GM12878 (cell line): Measurements from ENCODE around the gene TEX30. TPM values are rescaled to one million over a fixed set of nuclear protein-coding genes. Genes with fewer than 3 reads are reported as not detected.

Experiments
- ATAC-seq: fragments of 200-7000 bp; cut with Tn5 transposase; 3 replicates; pipeline ENCODE4 v1.9.1; 2020; ENCODE audit warnings: mild to moderate bottlenecking, moderate library complexity
- BruUV-seq: library from RNA; stranded (reverse); fragments of 400-500 nt; replicated peaks from 2 replicates; lab custom pipeline; 2021; lab: Mats Ljungman, UMichigan
- CTCF ChIA-PET: fragments of 300-600 bp; sonication (Branson Sonifier 250); formaldehyde crosslinking; extraction: SDS; loops from one replicate; lab custom pipeline; 2021; ENCODE audit warnings: inconsistent platforms; lab: Yijun Ruan, JAX
- POLR2A ChIA-PET: fragments of 350-600 bp; formaldehyde crosslinking; extraction: SDS; loops from one replicate; lab custom pipeline; 2021; ENCODE audit warnings: inconsistent platforms; lab: Charles Lee
- RAD21 ChIA-PET: fragments of 300-600 bp; sonication (Branson Sonifier 250); formaldehyde crosslinking; loops from one replicate; lab custom pipeline; 2023; ENCODE audit warnings: antibody characterized with exemption; ENCODE audit not compliant: unreplicated experiment; lab: Charles Lee
- SMC1A ChIA-PET: fragments of 300-600 bp; sonication (Branson Sonifier 250); formaldehyde crosslinking; loops from one replicate; lab custom pipeline; 2023; ENCODE audit not compliant: unreplicated experiment, uncharacterized antibody; lab: Charles Lee
- DNase-seq: peaks from one replicate; pipeline ENCODE4 v3.0.0-alpha.2; 2011; ENCODE audit warnings: low read depth, low spot score
- FAIRE-seq: peaks from 3 replicates; lab custom pipeline; 2011; peaks lifted over from hg19 to GRCh38; lab: Jason Lieb, UNC
- H2AFZ ChIP-seq: 2 replicates; pipeline ENCODE4 v1.6.0; 2011; ENCODE audit warnings: low read depth, low read length, control low read depth; ENCODE audit not compliant: control insufficient read depth
- H3K27ac ChIP-seq: 2 replicates; pipeline ENCODE4 v1.5.1; 2011; ENCODE audit warnings: control low read depth; ENCODE audit not compliant: control insufficient read depth, insufficient read depth
- H3K27me3 ChIP-seq, 2 experiments: replicated peaks in 1 of 2; 2 replicates each; pipeline versions ENCODE4 v1.6.0 to v1.6.1; 2011; ENCODE audit warnings: low read length in 1 of 2; ENCODE audit not compliant: control insufficient read depth in 2 of 2, insufficient read depth in 2 of 2
- H3K36me3 ChIP-seq, 2 experiments: 2 replicates each; pipeline ENCODE4 v1.5.1; 2011; ENCODE audit warnings: low read length in 1 of 2; ENCODE audit not compliant: control insufficient read depth in 2 of 2, insufficient read depth in 2 of 2
- H3K4me1 ChIP-seq: 2 replicates; pipeline ENCODE4 v1.6.1; 2011; ENCODE audit warnings: mild to moderate bottlenecking, low read length, moderate library complexity, mixed read lengths; ENCODE audit not compliant: control insufficient read depth, insufficient read depth
- H3K4me2 ChIP-seq: 2 replicates; pipeline ENCODE4 v1.6.0; 2011; ENCODE audit warnings: control low read depth; ENCODE audit not compliant: control insufficient read depth, insufficient read depth
- H3K4me3 ChIP-seq: fragments of 200-600 bp; sonication (generic); 2 replicates; pipeline ENCODE4 v1.5.1; 2016
- H3K79me2 ChIP-seq: 2 replicates; pipeline ENCODE4 v1.6.0; 2011; ENCODE audit warnings: low read length; ENCODE audit not compliant: control insufficient read depth, insufficient read depth
- H3K9ac ChIP-seq: 2 replicates; pipeline ENCODE4 v1.8.0; 2011; ENCODE audit warnings: low read length, control low read depth, mixed read lengths; ENCODE audit not compliant: control insufficient read depth, insufficient read depth
- H3K9me3 ChIP-seq: replicated peaks from 3 replicates; pipeline ENCODE4 v1.5.1; 2011; ENCODE audit warnings: mild to moderate bottlenecking, low read length; ENCODE audit not compliant: control insufficient read depth, insufficient read depth
- H4K20me1 ChIP-seq: 2 replicates; pipeline ENCODE4 v1.6.0; 2011; ENCODE audit not compliant: control insufficient read depth, insufficient read depth
- CREM ChIP-seq: IDR thresholded peaks from 2 replicates; pipeline ENCODE4 v1.6.1; 2014; ENCODE audit warnings: antibody characterized with exemption, low read depth
- CTCF ChIP-seq, 3 experiments: IDR thresholded peaks in 2 of 3; conservative IDR thresholded peaks in 1 of 3; 2 replicates each; pipeline ENCODE4 v1.5.1; 2011; ENCODE audit warnings: low read depth in 3 of 3, low read length in 3 of 3, mild to moderate bottlenecking in 3 of 3, control low read depth in 2 of 3, moderate library complexity in 2 of 3, inconsistent platforms in 1 of 3, mixed read lengths in 1 of 3; ENCODE audit not compliant: control insufficient read depth in 2 of 3, insufficient read depth in 1 of 3; ENCODE audit errors: extremely low read depth in 1 of 3
- EP300 ChIP-seq, 2 experiments: fragments of 150-350 bp in 1 of 2; IDR thresholded peaks; 2 replicates each; pipeline ENCODE4 v1.6.1; 2011 to 2012; ENCODE audit warnings: low read depth in 2 of 2, low read length in 2 of 2, borderline replicate concordance in 1 of 2, improper control_type of control experiment in 1 of 2, inconsistent platforms in 1 of 2; ENCODE audit not compliant: control insufficient read depth in 1 of 2
- MXI1 ChIP-seq: fragments of 150-350 bp; IDR thresholded peaks from 2 replicates; pipeline ENCODE4 v1.6.1; 2011; ENCODE audit warnings: low read depth, mild to moderate bottlenecking, inconsistent platforms, low read length, improper control_type of control experiment
- STAT3 ChIP-seq: IDR thresholded peaks from 2 replicates; pipeline ENCODE4 v1.6.1; 2011; ENCODE audit warnings: low read depth, low read length, improper control_type of control experiment
- ZNF687 ChIP-seq: fragments of 450-650 bp; IDR thresholded peaks from 2 replicates; pipeline ENCODE4 v1.6.1; 2017; ENCODE audit warnings: mild to moderate bottlenecking, moderate library complexity
- WGBS: methylation state at CpG from one replicate; pipeline ENCODE4 v1.1.6; 2016; ENCODE audit warnings: low lambda C conversion rate; ENCODE audit not compliant: insufficient replicate concordance, insufficient coverage; ENCODE audit errors: missing lambda C conversion rate; 5-methylcytosine and 5-hydroxymethylcytosine counted together
- in situ Hi-C: fragments of 300-500 bp; cut with MboI; formaldehyde crosslinking; loops from 9 replicates; pipeline ENCODE4 v1.14.3; 2018; ENCODE audit warnings: mixed read lengths
- intact Hi-C: fragments of 100-400 bp; cut with micrococcal nuclease; formaldehyde crosslinking; loops from one replicate; pipeline ENCODE4 v1.14.2; 2022; ENCODE audit not compliant: unreplicated experiment
- polyA plus RNA-seq, 11 experiments: library from polyadenylated mRNA; depleted of rRNA in 4 of 11; unstranded in 6 of 11; stranded (reverse) in 5 of 11; fragments of >200 nt; fragmentation: Nextera tagmentation in 4 of 11; fragmentation: Illumina TruSeq in 1 of 11; extraction: Ambion mirVana in 4 of 11; extraction: Trizol in 1 of 11; gene quantifications; 1 replicate in 1 of 11; 2 replicates in 10 of 11; pipeline versions ENCODE4 v1.2.1 to v1.2.3, GENCODE V29; 2011 to 2016; ENCODE audit warnings: inconsistent platforms in 2 of 11, missing spikeins in 2 of 11, low read depth in 1 of 11
- total RNA-seq, 4 experiments: library from RNA; depleted of rRNA in 3 of 4; stranded (reverse); fragments of >200 nt in 3 of 4; fragmentation: Illumina TruSeq in 1 of 4; extraction: Trizol in 1 of 4; gene quantifications; 2 replicates each; pipeline versions ENCODE4 v1.2.1 to v1.2.3, GENCODE V29; 2013 to 2021
- TF ChIP-seq, protein P1 (sequence below): fragments of 450-650 bp; IDR thresholded peaks from 2 replicates; pipeline ENCODE4 v1.6.1; 2017; ENCODE audit warnings: antibody characterized with exemption, mild to moderate bottlenecking, moderate library complexity

The TEX30 gene
- total and polyA plus RNA-seq, 10 of the 15 experiments (the other 5 are each of a cell fraction or from before 2014, with no cell fraction given) = 19.7 to 114 (median 25.0) TPM

DNA sequence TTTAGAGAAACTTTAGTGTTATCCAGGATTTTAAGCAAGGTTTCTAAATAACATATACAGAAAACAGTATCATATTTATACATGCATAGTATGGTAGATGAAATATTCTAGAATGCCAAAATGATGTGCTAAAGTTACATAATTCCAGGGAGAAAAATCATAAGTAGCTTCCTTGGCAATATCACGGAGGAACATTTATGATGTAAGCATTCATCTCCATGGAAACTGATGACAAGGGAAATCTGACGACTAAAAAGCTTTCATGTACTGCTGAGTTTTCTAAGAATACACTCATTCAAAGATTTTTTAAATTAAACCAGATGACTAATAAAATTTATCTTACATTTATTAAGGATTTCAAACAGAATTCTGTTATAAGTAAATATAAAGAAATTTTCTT lies 4.7 kb downstream of the TEX30 start (continued):
- TF ChIP-seq CTCF (IDR thresholded peaks at IDR 0.05 in 2 of 3, conservative IDR thresholded peaks at IDR 0.05 in 1 of 3; ENCODE audit: control insufficient read depth in 2 of 3, extremely low read depth in 1 of 3, insufficient read depth in 1 of 3, low read depth in 3 of 3, low read length in 3 of 3) = no peak

- Histone ChIP-seq H3K9ac (no peak overlapping the region), H3K4me2 (no peak overlapping the region), H3K4me1 (no peaks in the 10 kb centered on the region), H2AFZ (no peak overlapping the region), H3K79me2 (no peaks in the 10 kb centered on the region), H3K4me3 (no peak overlapping the region), H3K27ac (no peak overlapping the region), H3K27me3 (no peaks in the 10 kb centered on the region), H3K36me3 (no peaks in the 10 kb centered on the region), H3K9me3 (no peaks in the 10 kb centered on the region), H4K20me1 (no peaks in the 10 kb centered on the region)
- CTCF ChIA-PET = no interaction called here
- RAD21 ChIA-PET = no interaction called here
- SMC1A ChIA-PET = no interaction called here
- ATAC-seq (no peak), FAIRE-seq (no peak), DNase-seq (no peak)
- intact Hi-C loops (no loop called here), in situ Hi-C loops (no loop called here)
- WGBS = 0% methylated on average over 1 of the region's 1 CpG
- TF ChIP-seq, protein P1, sequence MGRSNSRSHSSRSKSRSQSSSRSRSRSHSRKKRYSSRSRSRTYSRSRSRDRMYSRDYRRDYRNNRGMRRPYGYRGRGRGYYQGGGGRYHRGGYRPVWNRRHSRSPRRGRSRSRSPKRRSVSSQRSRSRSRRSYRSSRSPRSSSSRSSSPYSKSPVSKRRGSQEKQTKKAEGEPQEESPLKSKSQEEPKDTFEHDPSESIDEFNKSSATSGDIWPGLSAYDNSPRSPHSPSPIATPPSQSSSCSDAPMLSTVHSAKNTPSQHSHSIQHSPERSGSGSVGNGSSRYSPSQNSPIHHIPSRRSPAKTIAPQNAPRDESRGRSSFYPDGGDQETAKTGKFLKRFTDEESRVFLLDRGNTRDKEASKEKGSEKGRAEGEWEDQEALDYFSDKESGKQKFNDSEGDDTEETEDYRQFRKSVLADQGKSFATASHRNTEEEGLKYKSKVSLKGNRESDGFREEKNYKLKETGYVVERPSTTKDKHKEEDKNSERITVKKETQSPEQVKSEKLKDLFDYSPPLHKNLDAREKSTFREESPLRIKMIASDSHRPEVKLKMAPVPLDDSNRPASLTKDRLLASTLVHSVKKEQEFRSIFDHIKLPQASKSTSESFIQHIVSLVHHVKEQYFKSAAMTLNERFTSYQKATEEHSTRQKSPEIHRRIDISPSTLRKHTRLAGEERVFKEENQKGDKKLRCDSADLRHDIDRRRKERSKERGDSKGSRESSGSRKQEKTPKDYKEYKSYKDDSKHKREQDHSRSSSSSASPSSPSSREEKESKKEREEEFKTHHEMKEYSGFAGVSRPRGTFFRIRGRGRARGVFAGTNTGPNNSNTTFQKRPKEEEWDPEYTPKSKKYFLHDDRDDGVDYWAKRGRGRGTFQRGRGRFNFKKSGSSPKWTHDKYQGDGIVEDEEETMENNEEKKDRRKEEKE = no peak
- TF ChIP-seq CREM (no peak), STAT3 (no peak), ZNF687 (no peak), MXI1 (no peak), EP300 (IDR thresholded peaks at IDR 0.05; ENCODE audit: borderline replicate concordance in 1 of 2, control insufficient read depth in 1 of 2, low read depth in 2 of 2, low read length in 2 of 2) (no peak)
- POLR2A ChIA-PET = no interaction called here
- no TSS peak for BruUV-seq
Measured at GRCh38 chr13:102763741-102764140, 9.8 kb downstream of the TEX30 start.
